ENCODE results near the gene URB2.

GRCh38 chr1:229689273-229689672 is 63.2 kb downstream of the URB2 start:
- TF ChIP-seq POLR2A (IDR thresholded peaks at IDR 0.05), result no peak
- TF ChIP-seq CTCF (IDR thresholded peaks at IDR 0.05), result no peak
- no peak for TF ChIP-seq EP300 (IDR thresholded peaks at IDR 0.05)
